ENCODE data around the gene RAB21.
"Not testable (repeated sequence)": the region's sequence is repeated elsewhere in the genome, so short reads cannot be mapped to it uniquely, and the experiment has no call there.

The RAB21 gene

GRCh38 chr12:71752891-71753290 is 1.8 kb upstream of the RAB21 start:
- no peak for DNase-seq (ENCODE audit: low spot score)

- peak; percentile 37 for DNase-seq (ENCODE audit: low spot score)
Measured at GRCh38 chr12:71755146-71755892, 656 bp downstream of the RAB21 start.

- DNase-seq (ENCODE audit: low spot score): no peak
Measured at GRCh38 chr12:71756054-71756690, 1.5 kb downstream of the RAB21 start.

GRCh38 chr12:71759941-71760340 is 5.3 kb downstream of the RAB21 start:
- DNase-seq (ENCODE audit: low spot score): no peak

GRCh38 chr12:71760471-71760870 is 5.8 kb downstream of the RAB21 start:
- DNase-seq (ENCODE audit: low spot score): no peak

GRCh38 chr12:71761354-71761753 is 6.7 kb downstream of the RAB21 start:
- DNase-seq (ENCODE audit: low spot score): not testable (repeated sequence)

GRCh38 chr12:71763677-71764379 is 9.2 kb downstream of the RAB21 start:
- no peak for DNase-seq (ENCODE audit: low spot score)

- DNase-seq (ENCODE audit: low spot score): no peak
Measured at GRCh38 chr12:71764587-71765321, 10.1 kb downstream of the RAB21 start.

- no peak for DNase-seq (ENCODE audit: low spot score)
Measured at GRCh38 chr12:71766202-71766601, 11.5 kb downstream of the RAB21 start.

GRCh38 chr12:71767183-71767582 is 12.5 kb downstream of the RAB21 start:
- no peak for DNase-seq (ENCODE audit: low spot score)

- DNase-seq (ENCODE audit: low spot score): no peak
Measured at GRCh38 chr12:71768900-71769299, 14.2 kb downstream of the RAB21 start.

GRCh38 chr12:71771069-71771468 is 16.4 kb downstream of the RAB21 start:
- no peak for DNase-seq (ENCODE audit: low spot score)

- DNase-seq (ENCODE audit: low spot score): no peak
Measured at GRCh38 chr12:71772735-71773134, 18.1 kb downstream of the RAB21 start.

GRCh38 chr12:71780237-71780822 is 25.7 kb downstream of the RAB21 start:
- DNase-seq (ENCODE audit: low spot score): peak; percentile 17

- DNase-seq (ENCODE audit: low spot score): no peak
Measured at GRCh38 chr12:71782017-71782416, 27.4 kb downstream of the RAB21 start.

GRCh38 chr12:71786829-71787228 is 32.2 kb downstream of the RAB21 start:
- no peak for DNase-seq (ENCODE audit: low spot score)

GRCh38 chr12:71787580-71787979 is 32.9 kb downstream of the RAB21 start:
- no peak for DNase-seq (ENCODE audit: low spot score)

GRCh38 chr12:71790331-71790730 is 35.7 kb downstream of the RAB21 start:
- DNase-seq (ENCODE audit: low spot score): no peak

- DNase-seq (ENCODE audit: low spot score): no peak
Measured at GRCh38 chr12:71791473-71792150, 36.9 kb downstream of the RAB21 start.

GRCh38 chr12:71792599-71792998 is 37.9 kb downstream of the RAB21 start:
- DNase-seq (ENCODE audit: low spot score): no peak

GRCh38 chr12:71795901-71796300 is 41.2 kb downstream of the RAB21 start:
- DNase-seq (ENCODE audit: low spot score): no peak
